T-helper 2 cell (primary cell): ENCODE measurements around the gene FHIT.
"Not testable (repeated sequence)": the region's sequence is repeated elsewhere in the genome, so short reads cannot be mapped to it uniquely, and the experiment has no call there.

Source experiments
- DNase-seq, 5 experiments: peaks; one replicate each; pipeline versions ENCODE4 v3.0.0 to v3.0.0-alpha.2; 2012 to 2022

The FHIT gene

GRCh38 chr3:61053781-61054496 is 197.3 kb downstream of the FHIT start:
- no peak for DNase-seq

- DNase-seq: no peak
Observed at GRCh38 chr3:61052851-61053250, 198.4 kb downstream of the FHIT start.

GRCh38 chr3:61051666-61052065 is 199.6 kb downstream of the FHIT start:
- no peak for DNase-seq

- DNase-seq: not testable (repeated sequence)
Observed at GRCh38 chr3:61045169-61045568, 206.1 kb downstream of the FHIT start.

- no peak for DNase-seq
Observed at GRCh38 chr3:61043156-61043555, 208.1 kb downstream of the FHIT start.

GRCh38 chr3:61040618-61041017 is 210.6 kb downstream of the FHIT start:
- DNase-seq: no peak

GRCh38 chr3:61035573-61035972 is 215.7 kb downstream of the FHIT start:
- no peak for DNase-seq

- DNase-seq: no peak
Observed at GRCh38 chr3:61032991-61033390, 218.3 kb downstream of the FHIT start.

- no peak for DNase-seq
Observed at GRCh38 chr3:61031503-61031902, 219.7 kb downstream of the FHIT start.

- DNase-seq: no peak
Observed at GRCh38 chr3:61030469-61031035, 220.7 kb downstream of the FHIT start.

- no peak for DNase-seq
Observed at GRCh38 chr3:61029194-61029593, 222.1 kb downstream of the FHIT start.

- DNase-seq: no peak
Observed at GRCh38 chr3:61018807-61019206, 232.4 kb downstream of the FHIT start.

GRCh38 chr3:61017028-61017427 is 234.2 kb downstream of the FHIT start:
- DNase-seq: not testable (repeated sequence)

GRCh38 chr3:61015859-61016258 is 235.4 kb downstream of the FHIT start:
- DNase-seq: no peak

GRCh38 chr3:61015408-61015807 is 235.8 kb downstream of the FHIT start:
- DNase-seq: no peak

GRCh38 chr3:61008998-61009380 is 242.3 kb downstream of the FHIT start:
- no peak for DNase-seq

- no peak for DNase-seq
Observed at GRCh38 chr3:61008153-61008997, 242.9 kb downstream of the FHIT start.

GRCh38 chr3:61005591-61005990 is 245.7 kb downstream of the FHIT start:
- DNase-seq: no peak

- no peak for DNase-seq
Observed at GRCh38 chr3:60998858-60999257, 252.4 kb downstream of the FHIT start.

- DNase-seq: no peak
Observed at GRCh38 chr3:60992395-60992794, 258.9 kb downstream of the FHIT start.

- no peak for DNase-seq
Observed at GRCh38 chr3:60990442-60990730, 260.9 kb downstream of the FHIT start.

- no peak for DNase-seq
Observed at GRCh38 chr3:60989626-60990441, 261.4 kb downstream of the FHIT start.

GRCh38 chr3:60987191-60987590 is 264.1 kb downstream of the FHIT start:
- not testable (repeated sequence) for DNase-seq
